Activated CD4-positive, alpha-beta T cell treated with anti-CD3 and anti-CD28 coated beads, Interleukin-2, amount 50 U/mL, for 48 hours (primary cell): ENCODE data around the gene CCL27.
"Not testable (repeated sequence)": the region's sequence is repeated elsewhere in the genome, so short reads cannot be mapped to it uniquely, and the experiment has no call there.

Experiments used
- DNase-seq, 2 experiments: peaks; one replicate each; pipeline ENCODE4 v3.0.0-alpha.2; 2020

The CCL27 gene

GRCh38 chr9:34648673-34649072 lies 13.8 kb downstream of the CCL27 start:
- DNase-seq: no peak

- DNase-seq: no peak
Measured at GRCh38 chr9:34647651-34648050, 14.8 kb downstream of the CCL27 start.

- no peak for DNase-seq
Measured at GRCh38 chr9:34647084-34647403, 15.4 kb downstream of the CCL27 start.

- DNase-seq: peak; percentile 99
Measured at GRCh38 chr9:34646211-34647083, 16.0 kb downstream of the CCL27 start, which contains the start of gene GALT. Gene GALT, plus strand, starts transcription at chr9:34646675. Its CDS starts 30 bp downstream, at chr9:34646705.

GRCh38 chr9:34644766-34645314 lies 17.6 kb downstream of the CCL27 start:
- DNase-seq: no peak

GRCh38 chr9:34642679-34643078 lies 19.8 kb downstream of the CCL27 start:
- no peak for DNase-seq

GRCh38 chr9:34639322-34639721 lies 23.1 kb downstream of the CCL27 start:
- DNase-seq: not testable (repeated sequence)

- peak in 1 of 2 experiments; percentile 26 for DNase-seq
Measured at GRCh38 chr9:34638138-34638445, 24.4 kb downstream of the CCL27 start.

GRCh38 chr9:34637356-34638137 lies 24.9 kb downstream of the CCL27 start, which contains the start of gene SIGMAR1:
Gene SIGMAR1, minus strand, starts transcription at chr9:34637787. Its CDS starts 90 bp downstream, at chr9:34637697.
- DNase-seq: peak; percentile 95

- DNase-seq: peak in 1 of 2 experiments; percentile 27
Measured at GRCh38 chr9:34636791-34637355, 25.6 kb downstream of the CCL27 start.

GRCh38 chr9:34635556-34635955 lies 26.9 kb downstream of the CCL27 start:
- no peak for DNase-seq

GRCh38 chr9:34634551-34635248 lies 27.8 kb downstream of the CCL27 start:
- DNase-seq: no peak

- DNase-seq: peak; percentile 76 to 80
Measured at GRCh38 chr9:34633851-34634550, 28.5 kb downstream of the CCL27 start.

- no peak for DNase-seq
Measured at GRCh38 chr9:34633166-34633565, 29.3 kb downstream of the CCL27 start.

GRCh38 chr9:34630402-34631154 lies 31.9 kb downstream of the CCL27 start:
- no peak for DNase-seq

GRCh38 chr9:34629491-34629808 lies 33.0 kb downstream of the CCL27 start:
- no peak for DNase-seq

- peak; percentile 42 to 51 for DNase-seq
Measured at GRCh38 chr9:34628656-34629490, 33.6 kb downstream of the CCL27 start, which contains the start of gene ARID3C. Gene ARID3C, minus strand, starts transcription at chr9:34629066. Its CDS starts 1,052 bp downstream, at chr9:34628014.

- no peak for DNase-seq
Measured at GRCh38 chr9:34627716-34628655, 34.5 kb downstream of the CCL27 start.

- DNase-seq: no peak
Measured at GRCh38 chr9:34625186-34625486, 37.3 kb downstream of the CCL27 start.
